ENCODE measurements around the gene LOXL4. TPM values are rescaled to one million over a fixed set of nuclear protein-coding genes. Genes with fewer than 3 reads are reported as not detected.

Gene LOXL4
- total RNA-seq, 2 experiments from 2014 or later, result not detected

GRCh38 chr10:98293550-98294269 lies 25.7 kb upstream of the LOXL4 start:
- Histone ChIP-seq H3K9me2 (ENCODE audit: insufficient read depth, low read length) (no peaks in the 10 kb centered on the region), H2AFZ (ENCODE audit: low read length) (no peak overlapping the region), H4K20me1 (ENCODE audit: insufficient read depth, low read length) (no peaks in the 10 kb centered on the region), H3K36me3 (ENCODE audit: insufficient read depth, low read length) (no peaks in the 10 kb centered on the region), H3K9me3 (ENCODE audit: low read length) (no peaks in the 10 kb centered on the region), H3K4me3 (ENCODE audit: low read depth, low read length, poor library complexity, severe bottlenecking) (no peak overlapping the region), H3K4me2 (ENCODE audit: low read length) (no peak overlapping the region), H3K79me2 (ENCODE audit: insufficient read depth, low read depth, low read length) (no peaks in the 10 kb centered on the region), H3K27ac (ENCODE audit: low read depth, low read length, poor library complexity, severe bottlenecking) (no peak overlapping the region), H3K4me1 (ENCODE audit: insufficient read depth, low read length, poor library complexity, severe bottlenecking) (no peaks in the 10 kb centered on the region)
- no peak for DNase-seq (ENCODE audit: low spot score)
- BruUV-seq (replicated peaks), result no TSS peak
- ChIA-PET CTCF (ENCODE audit: unreplicated experiment) (interaction anchor here (0.5 kb wide), 1 partner anchor 100 kb away, joined by 6 read pairs; no protein-coding TSS in a partner anchor), POLR2A (interaction anchor here (0.6 to 1.1 kb wide), 3 partner anchors 14 to 93 kb away, joined by 3 read pairs; no protein-coding TSS in a partner anchor)
- intact Hi-C loops (cut with micrococcal nuclease; ENCODE audit: unreplicated experiment), result no loop called here
- TF ChIP-seq, protein P1, sequence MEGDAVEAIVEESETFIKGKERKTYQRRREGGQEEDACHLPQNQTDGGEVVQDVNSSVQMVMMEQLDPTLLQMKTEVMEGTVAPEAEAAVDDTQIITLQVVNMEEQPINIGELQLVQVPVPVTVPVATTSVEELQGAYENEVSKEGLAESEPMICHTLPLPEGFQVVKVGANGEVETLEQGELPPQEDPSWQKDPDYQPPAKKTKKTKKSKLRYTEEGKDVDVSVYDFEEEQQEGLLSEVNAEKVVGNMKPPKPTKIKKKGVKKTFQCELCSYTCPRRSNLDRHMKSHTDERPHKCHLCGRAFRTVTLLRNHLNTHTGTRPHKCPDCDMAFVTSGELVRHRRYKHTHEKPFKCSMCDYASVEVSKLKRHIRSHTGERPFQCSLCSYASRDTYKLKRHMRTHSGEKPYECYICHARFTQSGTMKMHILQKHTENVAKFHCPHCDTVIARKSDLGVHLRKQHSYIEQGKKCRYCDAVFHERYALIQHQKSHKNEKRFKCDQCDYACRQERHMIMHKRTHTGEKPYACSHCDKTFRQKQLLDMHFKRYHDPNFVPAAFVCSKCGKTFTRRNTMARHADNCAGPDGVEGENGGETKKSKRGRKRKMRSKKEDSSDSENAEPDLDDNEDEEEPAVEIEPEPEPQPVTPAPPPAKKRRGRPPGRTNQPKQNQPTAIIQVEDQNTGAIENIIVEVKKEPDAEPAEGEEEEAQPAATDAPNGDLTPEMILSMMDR (conservative IDR thresholded peaks at IDR 0.05; ENCODE audit: low read length), result no peak
- TF ChIP-seq EZH2phosphoT487 (IDR thresholded peaks at IDR 0.05; ENCODE audit: borderline replicate concordance, low read depth, low read length), result no peak

- no peaks in the 10 kb centered on the region for H3K4me1 ChIP-seq (ENCODE audit: insufficient read depth, low read length, poor library complexity, severe bottlenecking)
- H3K79me2 ChIP-seq (ENCODE audit: insufficient read depth, low read depth, low read length), result no peaks in the 10 kb centered on the region
- intact Hi-C loops (cut with micrococcal nuclease; ENCODE audit: unreplicated experiment), result no loop called here
- ChIA-PET POLR2A (interaction anchor here (0.6 to 1.1 kb wide), 4 partner anchors 13 to 153 kb away, joined by 3 read pairs; no protein-coding TSS in a partner anchor), CTCF (ENCODE audit: unreplicated experiment) (no interaction called here)
- H3K4me3 ChIP-seq (ENCODE audit: low read depth, low read length, poor library complexity, severe bottlenecking), result no peak overlapping the region
- no peaks in the 10 kb centered on the region for H4K20me1 ChIP-seq (ENCODE audit: insufficient read depth, low read length)
- no TSS peak for BruUV-seq (replicated peaks)
- TF ChIP-seq EZH2phosphoT487 (IDR thresholded peaks at IDR 0.05; ENCODE audit: borderline replicate concordance, low read depth, low read length), result no peak
- TF ChIP-seq, protein P1 (conservative IDR thresholded peaks at IDR 0.05; ENCODE audit: low read length), result no peak
- no peaks in the 10 kb centered on the region for H3K9me2 ChIP-seq (ENCODE audit: insufficient read depth, low read length)
- no peak overlapping the region for H3K4me2 ChIP-seq (ENCODE audit: low read length)
- H3K9me3 ChIP-seq (ENCODE audit: low read length), result no peaks in the 10 kb centered on the region
- no peak overlapping the region for H3K27ac ChIP-seq (ENCODE audit: low read depth, low read length, poor library complexity, severe bottlenecking)
- H3K36me3 ChIP-seq (ENCODE audit: insufficient read depth, low read length), result no peaks in the 10 kb centered on the region
- no peak overlapping the region for H2AFZ ChIP-seq (ENCODE audit: low read length)
- DNase-seq (ENCODE audit: low spot score), result no peak
Measured at GRCh38 chr10:98292971-98293370, 25.0 kb upstream of the LOXL4 start.

GRCh38 chr10:98289802-98290209 lies 21.8 kb upstream of the LOXL4 start:
- H3K4me2 ChIP-seq (ENCODE audit: low read length), result no peak overlapping the region
- CTCF ChIA-PET (ENCODE audit: unreplicated experiment), result interaction anchor here (0.5 kb wide), 1 partner anchor 386 kb away, joined by 3 read pairs; no protein-coding TSS in a partner anchor
- no peaks in the 10 kb centered on the region for H3K4me1 ChIP-seq (ENCODE audit: insufficient read depth, low read length, poor library complexity, severe bottlenecking)
- BruUV-seq (replicated peaks), result no TSS peak
- no peak for DNase-seq (ENCODE audit: low spot score)
- H4K20me1 ChIP-seq (ENCODE audit: insufficient read depth, low read length), result no peaks in the 10 kb centered on the region
- no peaks in the 10 kb centered on the region for H3K79me2 ChIP-seq (ENCODE audit: insufficient read depth, low read depth, low read length)
- intact Hi-C loops (cut with micrococcal nuclease; ENCODE audit: unreplicated experiment), result no loop called here
- POLR2A ChIA-PET, result no interaction called here
- H3K9me2 ChIP-seq (ENCODE audit: insufficient read depth, low read length), result no peaks in the 10 kb centered on the region
- TF ChIP-seq, protein P1 (conservative IDR thresholded peaks at IDR 0.05; ENCODE audit: low read length), result no peak
- TF ChIP-seq EZH2phosphoT487 (IDR thresholded peaks at IDR 0.05; ENCODE audit: borderline replicate concordance, low read depth, low read length), result no peak
- no peak overlapping the region for H2AFZ ChIP-seq (ENCODE audit: low read length)
- no peaks in the 10 kb centered on the region for H3K36me3 ChIP-seq (ENCODE audit: insufficient read depth, low read length)
- no peak overlapping the region for H3K27ac ChIP-seq (ENCODE audit: low read depth, low read length, poor library complexity, severe bottlenecking)
- H3K9me3 ChIP-seq (ENCODE audit: low read length), result no peaks in the 10 kb centered on the region
- no peak overlapping the region for H3K4me3 ChIP-seq (ENCODE audit: low read depth, low read length, poor library complexity, severe bottlenecking)

Data from OCI-LY7 (cell line).